Adrenal gland (tissue), 12 donors: ENCODE measurements around the gene RAD51. TPM values are rescaled to one million over a fixed set of nuclear protein-coding genes. Genes with fewer than 3 reads are reported as not detected.

ENCODE experiments used
- DNase-seq, 7 donors: peaks; one replicate each; pipeline ENCODE4 v3.0.0-alpha.2; 2019 to 2020
- H3K27ac ChIP-seq, 5 donors: fragments of 200-600 bp; sonication (generic) in 4 of 5; 1 replicate in 3 of 5; 2 replicates in 2 of 5; pipeline versions ENCODE4 v1.5.1 to v1.8.0; 2016 to 2020; ENCODE audit warnings: mild to moderate bottlenecking in 1 of 5
- H3K27me3 ChIP-seq: fragments of 200-600 bp; 2 replicates; pipeline ENCODE4 v1.8.0; 2021
- H3K36me3 ChIP-seq, 2 donors: fragments of 200-600 bp; replicated peaks in 1 of 2; 1 replicate in 1 of 2; 2 replicates in 1 of 2; pipeline versions ENCODE4 v1.5.1 to v1.8.0; 2018 to 2022
- H3K4me1 ChIP-seq, 2 donors: fragments of 200-600 bp; replicated peaks in 1 of 2; 1 replicate in 1 of 2; 2 replicates in 1 of 2; pipeline versions ENCODE4 v1.5.1 to v1.8.0; 2018 to 2021
- H3K4me3 ChIP-seq, 4 donors: fragments of 200-600 bp; sonication (generic) in 3 of 4; one replicate each; pipeline ENCODE4 v1.5.1; 2016 to 2018
- H3K9me3 ChIP-seq, 3 donors: fragments of 200-600 bp; sonication (generic) in 1 of 3; replicated peaks in 1 of 3; 1 replicate in 2 of 3; 2 replicates in 1 of 3; pipeline versions ENCODE4 v1.5.1 to v1.8.0; 2016 to 2021
- POLR2A ChIP-seq, 2 donors: fragments of 450-650 bp; IDR thresholded peaks; one replicate each; pipeline ENCODE4 v1.6.1; 2017; ENCODE audit warnings: antibody characterized with exemption in 2 of 2, mild to moderate bottlenecking in 2 of 2, moderate library complexity in 1 of 2
- WGBS, 4 donors: extraction: QIAGEN DNeasy Blood & Tissue Kit in 2 of 4; methylation state at CpG; one replicate each; pipeline versions ENCODE4 v1.1.5 to v1.1.7; 2013 to 2017; 5-methylcytosine and 5-hydroxymethylcytosine counted together
- intact Hi-C, 2 donors: fragments of 100-400 bp; cut with DNase I; formaldehyde crosslinking; loops; one replicate each; pipeline versions ENCODE4 v1.14.1 to v1.15.0; 2022 to 2023
- polyA plus RNA-seq, 3 donors: library from polyadenylated mRNA; stranded (reverse); fragments of 200-250 nt in 2 of 3; fragments of 350-450 nt in 1 of 3; fragmentation: Illumina TruSeq in 1 of 3; extraction: RNeasy Lipid Tissue Mini Kit (QIAGEN cat#74804) in 1 of 3; gene quantifications; one replicate each; pipeline ENCODE4 v1.2.3, GENCODE V29; 2013 to 2014
- total RNA-seq, 9 donors: library from RNA; depleted of rRNA in 4 of 9; stranded (reverse); fragments of >200 nt in 4 of 9; fragments of 120-200 nt in 1 of 9; fragmentation: NEBNext Ultra II Directional in 1 of 9; extraction: Animal tissue kit (Norgen Biotek cat#: 25700) in 1 of 9; gene quantifications; one replicate each; pipeline versions ENCODE4 v1.1.0 to v1.2.4, GENCODE V29; 2013 to 2023
- TF ChIP-seq, protein P1 (sequence below), 6 experiments: fragments of 450-650 bp in 4 of 6; fragments of 200-600 bp in 2 of 6; sonication (generic) in 1 of 6; IDR thresholded peaks; 1 replicate in 5 of 6; 2 replicates in 1 of 6; pipeline versions ENCODE4 v1.5.1 to v1.8.0; 2016 to 2021; ENCODE audit warnings: antibody characterized with exemption in 6 of 6, mild to moderate bottlenecking in 2 of 6, moderate library complexity in 1 of 6
- donor health status: healthy with polysubstance abuse.
- donor health status: Bipolar disorder and iron deficiency.
- donor health status: DM: yes; HTN: yes; CAD: no.
- donor health status: DM: no; HTN: no; CAD: no.
- donor health status: DM: no; HTN: no; CAD: no.
- donor health status: DM: yes; HTN: yes; CAD: no.

Gene RAD51
- total and polyA plus RNA-seq, 12 donors = 0.47 to 5.2 (median 0.82) TPM; not detected in 3

DNA sequence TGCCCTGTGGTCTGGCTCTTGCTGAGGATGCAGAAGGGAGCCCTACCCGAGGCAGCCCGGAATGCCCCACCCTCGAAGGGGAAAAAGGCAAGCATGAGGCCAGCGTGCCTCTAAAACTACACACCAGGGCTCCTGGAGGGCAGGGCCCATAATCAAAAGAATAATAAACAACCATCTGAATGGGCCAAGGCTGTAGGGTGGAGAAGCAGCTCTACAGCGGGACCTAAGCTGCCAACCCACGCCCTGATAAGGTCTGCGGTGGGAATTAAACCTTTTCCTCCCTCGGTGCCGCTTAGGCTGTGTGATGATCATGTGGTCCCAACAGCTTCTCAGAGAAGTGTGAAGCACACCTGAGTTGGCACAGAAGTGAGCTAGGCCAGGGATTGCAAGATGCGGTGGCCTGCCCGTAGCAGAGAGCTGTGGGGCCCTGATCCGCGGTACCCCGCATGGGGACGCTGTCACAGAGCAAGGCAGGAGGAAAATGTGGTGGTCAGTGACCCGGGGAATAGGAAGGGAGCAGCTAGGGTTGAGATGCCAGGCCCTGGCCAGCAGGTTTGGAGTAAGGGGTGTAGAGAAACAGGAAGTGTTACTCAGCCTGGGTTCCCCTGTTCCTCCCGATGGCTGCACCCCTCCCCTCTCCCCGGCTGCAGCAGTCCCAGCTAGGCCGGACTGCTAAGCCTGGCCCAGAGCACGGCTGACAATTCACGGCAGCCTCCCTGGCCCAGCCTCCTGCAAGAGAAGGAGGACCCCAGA is 73.7 kb downstream of the RAD51 start:
- H3K27ac ChIP-seq = peak overlapping the region in 3 of 5 donors; percentile 47 to 59 (median 57)

DNA sequence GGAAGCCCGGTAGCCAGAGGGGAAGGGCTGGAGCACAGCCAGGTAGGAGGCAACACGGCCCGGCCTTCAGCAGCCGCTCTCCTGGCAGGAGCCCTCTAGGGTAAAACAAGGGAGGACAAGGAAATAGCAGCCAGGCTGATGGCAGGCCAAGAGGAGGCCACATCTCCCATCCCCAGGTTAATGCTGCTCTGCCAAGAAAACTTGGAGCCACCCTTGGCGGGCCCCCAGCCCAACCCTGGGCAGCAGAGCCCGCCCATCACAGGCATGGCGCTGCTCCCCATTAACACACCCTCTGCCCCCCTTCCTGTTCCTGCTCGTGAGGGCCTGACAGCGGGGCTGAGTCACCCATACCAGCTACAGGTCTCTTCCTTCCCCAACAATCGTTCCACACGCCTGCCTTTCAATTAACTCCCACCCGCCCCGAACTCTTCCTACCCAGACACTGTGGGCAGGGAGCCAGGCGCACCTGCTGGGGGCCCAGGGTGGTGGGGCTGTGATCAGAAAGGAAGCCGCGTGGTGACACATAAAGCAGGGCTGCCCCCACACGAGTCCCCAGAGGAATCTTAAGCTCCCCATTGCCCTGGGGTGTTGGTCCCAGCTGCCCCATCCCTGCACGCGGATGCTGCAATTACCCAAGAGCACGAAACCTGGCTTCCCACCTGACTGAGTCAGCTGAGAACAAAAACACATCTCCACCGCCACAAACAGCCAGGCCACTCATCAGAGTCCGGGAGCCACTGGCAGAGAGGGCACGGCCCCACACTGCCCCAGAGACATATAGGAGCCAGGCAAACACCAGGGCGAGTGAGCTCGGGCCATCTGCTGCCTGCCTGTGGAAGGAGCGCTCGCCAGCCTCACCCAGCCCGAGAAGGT is 74.5 kb downstream of the RAD51 start, which contains the start of gene C15orf62:
Gene C15orf62, plus strand, starts transcription at position 707 of the 873 bp plus-strand sequence. CDS start 516 bp downstream, outside the sequence.
- Histone ChIP-seq H3K27ac (peak within 1 kb of the TSS in 3 of 5 donors; percentile 47 to 59 (median 57)), H3K9me3 (no peaks in the 10 kb centered on the region), H3K27me3 (no peaks in the 10 kb centered on the region), H3K4me3 (no peak within 1 kb of the TSS), H3K4me1 (peaks cover 30 to 36% of the 10 kb centered on the region in 2 donors), H3K36me3 (peaks cover 0 to 28% of the 10 kb centered on the region in 2 donors)
- DNase-seq = peak; percentile 56 to 81 (median 73)
- TF ChIP-seq, protein P1, sequence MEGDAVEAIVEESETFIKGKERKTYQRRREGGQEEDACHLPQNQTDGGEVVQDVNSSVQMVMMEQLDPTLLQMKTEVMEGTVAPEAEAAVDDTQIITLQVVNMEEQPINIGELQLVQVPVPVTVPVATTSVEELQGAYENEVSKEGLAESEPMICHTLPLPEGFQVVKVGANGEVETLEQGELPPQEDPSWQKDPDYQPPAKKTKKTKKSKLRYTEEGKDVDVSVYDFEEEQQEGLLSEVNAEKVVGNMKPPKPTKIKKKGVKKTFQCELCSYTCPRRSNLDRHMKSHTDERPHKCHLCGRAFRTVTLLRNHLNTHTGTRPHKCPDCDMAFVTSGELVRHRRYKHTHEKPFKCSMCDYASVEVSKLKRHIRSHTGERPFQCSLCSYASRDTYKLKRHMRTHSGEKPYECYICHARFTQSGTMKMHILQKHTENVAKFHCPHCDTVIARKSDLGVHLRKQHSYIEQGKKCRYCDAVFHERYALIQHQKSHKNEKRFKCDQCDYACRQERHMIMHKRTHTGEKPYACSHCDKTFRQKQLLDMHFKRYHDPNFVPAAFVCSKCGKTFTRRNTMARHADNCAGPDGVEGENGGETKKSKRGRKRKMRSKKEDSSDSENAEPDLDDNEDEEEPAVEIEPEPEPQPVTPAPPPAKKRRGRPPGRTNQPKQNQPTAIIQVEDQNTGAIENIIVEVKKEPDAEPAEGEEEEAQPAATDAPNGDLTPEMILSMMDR (IDR thresholded peaks at IDR 0.05) = no peak
- no peak for TF ChIP-seq POLR2A (IDR thresholded peaks at IDR 0.05)
- intact Hi-C loops = no loop called here
- 38 to 55% (median 50%) methylated on average over 14 to 28 of the region's 28 CpGs for WGBS, 4 donors

More for the DNA sequence above, 73.7 kb downstream of the RAD51 start:
- Histone ChIP-seq H3K36me3 (peaks cover 0 to 20% of the 10 kb centered on the region in 2 donors), H3K4me1 (peaks cover 38 to 45% of the 10 kb centered on the region in 2 donors), H3K4me3 (no peak overlapping the region), H3K27me3 (no peaks in the 10 kb centered on the region), H3K9me3 (no peaks in the 10 kb centered on the region)
- intact Hi-C loops = no loop called here
- WGBS, 4 donors = 71 to 82% (median 79%) methylated on average over 11 to 21 of the region's 21 CpGs
- no peak for TF ChIP-seq POLR2A (IDR thresholded peaks at IDR 0.05)
- TF ChIP-seq, protein P1 (IDR thresholded peaks at IDR 0.05) = no peak
- DNase-seq = no peak

DNA sequence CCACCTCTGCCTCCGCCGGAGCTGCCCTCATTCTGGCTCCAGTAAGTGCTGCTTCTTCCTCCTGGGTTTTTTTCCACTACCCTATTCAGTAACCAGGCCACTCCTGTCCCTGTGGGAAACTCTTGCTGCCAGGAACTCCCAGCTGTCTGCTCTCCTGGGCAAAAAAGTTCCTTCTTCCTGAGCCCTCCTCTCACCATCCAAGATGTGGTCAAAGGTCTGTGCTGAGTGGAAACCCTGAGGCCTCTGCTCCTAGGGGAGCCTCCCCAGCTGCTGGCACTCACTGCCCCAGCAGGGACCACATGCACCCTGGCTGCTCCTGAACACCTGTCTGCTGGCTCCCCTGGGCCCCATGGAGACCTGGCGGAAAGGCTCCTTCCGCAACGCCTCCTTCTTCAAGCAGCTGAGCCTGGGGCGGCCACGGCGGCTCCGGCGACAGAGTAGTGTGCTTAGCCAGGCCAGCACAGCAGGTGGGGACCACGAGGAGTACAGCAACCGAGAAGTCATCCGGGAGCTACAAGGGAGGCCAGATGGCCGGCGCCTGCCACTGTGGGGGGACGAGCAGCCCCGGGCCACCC is 75.3 kb downstream of the RAD51 start:
- H3K36me3 ChIP-seq = peaks cover 0 to 35% of the 10 kb centered on the region in 2 donors
- TF ChIP-seq, protein P1 (IDR thresholded peaks at IDR 0.05) = no peak
- TF ChIP-seq POLR2A (IDR thresholded peaks at IDR 0.05) = no peak
- intact Hi-C loops = no loop called here
- 64 to 90% (median 81%) methylated on average over 2 to 17 of the region's 17 CpGs for WGBS, 4 donors
- H3K4me3 ChIP-seq = no peak overlapping the region
- peaks cover 25 to 29% of the 10 kb centered on the region in 2 donors for H3K4me1 ChIP-seq
- peak overlapping the region in 2 of 5 donors; percentile 57 to 59 for H3K27ac ChIP-seq
- no peaks in the 10 kb centered on the region for H3K27me3 ChIP-seq
- no peaks in the 10 kb centered on the region for H3K9me3 ChIP-seq
- no peak for DNase-seq

DNA sequence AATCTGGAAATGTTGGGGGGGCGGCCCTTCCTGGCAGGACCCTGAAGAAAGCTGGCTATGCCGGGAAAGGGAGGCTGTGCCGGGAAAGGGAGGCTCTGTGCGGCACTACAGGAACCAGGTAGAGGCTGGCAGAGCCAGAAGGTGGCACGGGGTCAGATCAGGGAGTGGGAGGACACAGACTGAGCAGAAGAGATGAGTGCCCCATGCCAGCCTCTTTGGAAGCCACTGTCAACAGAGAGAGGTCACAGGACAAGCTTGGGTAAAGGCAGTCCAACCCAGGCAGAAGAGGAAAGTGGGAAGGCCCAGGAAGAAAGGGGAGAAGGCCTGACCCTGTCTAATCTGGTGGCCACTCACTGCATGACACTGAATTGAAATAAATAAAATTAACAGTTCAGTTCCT is 76.3 kb downstream of the RAD51 start:
- intact Hi-C loops = no loop called here
- no peaks in the 10 kb centered on the region for H3K27me3 ChIP-seq
- TF ChIP-seq, protein P1 (IDR thresholded peaks at IDR 0.05) = no peak
- TF ChIP-seq POLR2A (IDR thresholded peaks at IDR 0.05) = no peak
- H3K27ac ChIP-seq = no peak overlapping the region
- peaks cover 16 to 19% of the 10 kb centered on the region in 2 donors for H3K4me1 ChIP-seq
- DNase-seq = no peak
- 89 to 99% (median 93%) methylated on average over 5 of the region's 5 CpGs for WGBS, 4 donors
- no peak overlapping the region for H3K4me3 ChIP-seq
- H3K36me3 ChIP-seq = peaks cover 0 to 44% of the 10 kb centered on the region in 2 donors
- H3K9me3 ChIP-seq = no peaks in the 10 kb centered on the region
